CD4-positive, alpha-beta memory T cell (primary cell): Measurements from ENCODE around the gene BEAN1. TPM values are rescaled to one million over a fixed set of nuclear protein-coding genes. Genes with fewer than 3 reads are reported as not detected.

ENCODE experiments used
- CTCF ChIA-PET: fragments of 350-600 bp; sonication (Branson Sonifier 250); formaldehyde crosslinking; loops from one replicate; lab custom pipeline; 2021; ENCODE audit warnings: inconsistent platforms; ENCODE audit not compliant: partially characterized antibody; lab: Charles Lee
- POLR2A ChIA-PET: fragments of 350-600 bp; sonication (Branson Sonifier 250); formaldehyde crosslinking; loops from one replicate; lab custom pipeline; 2021; ENCODE audit not compliant: partially characterized antibody; lab: Charles Lee
- DNase-seq, 5 donors: peaks; one replicate each; pipeline versions ENCODE4 v3.0.0 to v3.0.0-alpha.2; 2020 to 2022; ENCODE audit warnings: mixed read lengths in 1 of 5
- H3K27ac ChIP-seq: one replicate; pipeline ENCODE4 v1.7.0; 2013; ENCODE audit warnings: low read depth, low read length
- H3K27me3 ChIP-seq: 2 replicates; pipeline ENCODE4 v1.7.0; 2013; ENCODE audit warnings: mild to moderate bottlenecking, low read length, moderate library complexity; ENCODE audit not compliant: insufficient read depth
- H3K36me3 ChIP-seq: 2 replicates; pipeline ENCODE4 v1.7.0; 2013; ENCODE audit warnings: mild to moderate bottlenecking, low read length, moderate library complexity; ENCODE audit not compliant: insufficient read depth
- H3K4me1 ChIP-seq: 2 replicates; pipeline ENCODE4 v1.7.0; 2013; ENCODE audit warnings: mild to moderate bottlenecking, low read length, moderate library complexity; ENCODE audit not compliant: insufficient read depth
- H3K4me3 ChIP-seq, 2 donors: one replicate each; pipeline ENCODE4 v1.7.0; 2013; ENCODE audit warnings: low read length in 2 of 2, mild to moderate bottlenecking in 1 of 2
- H3K9me3 ChIP-seq, 2 donors: one replicate each; pipeline ENCODE4 v1.7.0; 2013; ENCODE audit warnings: low read length in 2 of 2, control low read depth in 1 of 2; ENCODE audit not compliant: control insufficient read depth in 1 of 2
- H3K27ac Mint-ChIP-seq, 7 donors: one replicate each; pipeline ENCODE4 v1.8.0; 2020 to 2021; ENCODE audit warnings: mixed read lengths in 7 of 7, mild to moderate bottlenecking in 6 of 7, inconsistent platforms in 3 of 7, moderate library complexity in 3 of 7
- H3K27me3 Mint-ChIP-seq, 2 donors: one replicate each; pipeline ENCODE4 v1.8.0; 2020 to 2021; ENCODE audit warnings: mixed read lengths in 2 of 2
- H3K36me3 Mint-ChIP-seq, 2 donors: one replicate each; pipeline ENCODE4 v1.8.0; 2020 to 2021; ENCODE audit warnings: mixed read lengths in 2 of 2, inconsistent platforms in 1 of 2, mild to moderate bottlenecking in 1 of 2
- H3K4me1 Mint-ChIP-seq, 4 donors: one replicate each; pipeline ENCODE4 v1.8.0; 2020 to 2021; ENCODE audit warnings: mixed read lengths in 4 of 4, mild to moderate bottlenecking in 1 of 4
- H3K4me3 Mint-ChIP-seq, 8 donors: one replicate each; pipeline ENCODE4 v1.8.0; 2020 to 2021; ENCODE audit warnings: mixed read lengths in 8 of 8, mild to moderate bottlenecking in 7 of 8, moderate library complexity in 6 of 8, inconsistent platforms in 3 of 8
- H3K9me3 Mint-ChIP-seq, 8 donors: one replicate each; pipeline ENCODE4 v1.8.0; 2020 to 2021; ENCODE audit warnings: mixed read lengths in 8 of 8, mild to moderate bottlenecking in 5 of 8, inconsistent platforms in 3 of 8, moderate library complexity in 1 of 8
- intact Hi-C: fragments of 100-400 bp; cut with micrococcal nuclease; formaldehyde crosslinking; loops from one replicate; pipeline ENCODE4 v1.15.1; 2023
- polyA plus RNA-seq, 2 donors: library from polyadenylated mRNA; unstranded; fragments of 300-500 nt; fragmentation: Illumina TruSeq; gene quantifications; one replicate each; pipeline ENCODE4 v1.2.3, GENCODE V29; 2021
- total RNA-seq, 2 experiments: library from RNA; stranded (reverse); gene quantifications; one replicate each; pipeline ENCODE4 v1.2.3, GENCODE V29; 2021

The BEAN1 gene
- total and polyA plus RNA-seq, 4 experiments from 2014 or later, result 0.23 TPM; not detected in 3

- H3K4me1 ChIP-seq, result peaks cover 45% of the 10 kb centered on the region
Observed at GRCh38 chr16:66475232-66475631, 48.1 kb downstream of the BEAN1 start.

GRCh38 chr16:66476328-66477027 is 49.4 kb downstream of the BEAN1 start:
- no peak overlapping the region for H3K4me3 Mint-ChIP-seq
- peaks cover 45% of the 10 kb centered on the region for H3K4me1 ChIP-seq
- H3K27ac Mint-ChIP-seq, result peak overlapping the region in 4 of 7 donors; percentile 37 to 68 (median 54)
- no peaks in the 10 kb centered on the region for H3K27me3 Mint-ChIP-seq
- intact Hi-C loops, result no loop called here
- H3K27ac ChIP-seq, result no peak overlapping the region
- H3K27me3 ChIP-seq, result no peaks in the 10 kb centered on the region
- peaks cover 20 to 49% (median 32%) of the 10 kb centered on the region in 4 donors for H3K4me1 Mint-ChIP-seq
- no peaks in the 10 kb centered on the region for H3K9me3 ChIP-seq
- no peaks in the 10 kb centered on the region for H3K36me3 Mint-ChIP-seq
- H3K4me3 ChIP-seq, result no peak overlapping the region
- ChIA-PET POLR2A (interaction anchor here (0.9 to 1.8 kb wide), 7 partner anchors 11 to 128 kb away, joined by 3 to 10 read pairs (median 4); partner anchors contain the start of gene CKLF), CTCF (interaction anchor here (0.9 to 7.3 kb wide), 17 partner anchors 9 to 394 kb away, joined by 3 to 83 read pairs (median 4); partner anchors contain the start of genes CKLF and DYNC1LI2)
- peak in 1 of 5 donors; percentile 17 for DNase-seq
- no peaks in the 10 kb centered on the region for H3K9me3 Mint-ChIP-seq
- no peaks in the 10 kb centered on the region for H3K36me3 ChIP-seq

More at GRCh38 chr16:66475232-66475631, 48.1 kb downstream of the BEAN1 start:
- no peak for DNase-seq
- Histone ChIP-seq H3K4me3 (no peak overlapping the region), H3K27ac (no peak overlapping the region), H3K9me3 (no peaks in the 10 kb centered on the region), H3K36me3 (no peaks in the 10 kb centered on the region), H3K27me3 (no peaks in the 10 kb centered on the region)
- H3K27ac Mint-ChIP-seq, result peak overlapping the region in 5 of 7 donors; percentile 49 to 97 (median 82)
- intact Hi-C loops, result no loop called here
- peak overlapping the region in 1 of 8 donors; percentile 22 for H3K4me3 Mint-ChIP-seq
- no peaks in the 10 kb centered on the region for H3K36me3 Mint-ChIP-seq
- H3K27me3 Mint-ChIP-seq, result no peaks in the 10 kb centered on the region
- CTCF ChIA-PET, result interaction anchor here (0.5 to 7.3 kb wide), 11 partner anchors 22 to 395 kb away, joined by 3 to 83 read pairs (median 4); partner anchors contain the start of genes CKLF and DYNC1LI2
- peaks cover 21 to 49% (median 32%) of the 10 kb centered on the region in 4 donors for H3K4me1 Mint-ChIP-seq
- no peaks in the 10 kb centered on the region for H3K9me3 Mint-ChIP-seq
- POLR2A ChIA-PET, result interaction anchor here (0.7 to 1.1 kb wide), 4 partner anchors 46 to 129 kb away, joined by 3 to 5 read pairs (median 4); partner anchors contain the start of gene CKLF

GRCh38 chr16:66477028-66477515 is 50.0 kb downstream of the BEAN1 start:
- CTCF ChIA-PET, result interaction anchor here (0.8 to 7.3 kb wide), 12 partner anchors 8 to 134 kb away, joined by 3 to 83 read pairs (median 4); partner anchors contain the start of gene CKLF
- Mint-ChIP-seq H3K4me3 (no peak overlapping the region), H3K9me3 (no peaks in the 10 kb centered on the region), H3K4me1 (peaks cover 20 to 49% (median 32%) of the 10 kb centered on the region in 4 donors), H3K27me3 (no peaks in the 10 kb centered on the region), H3K36me3 (no peaks in the 10 kb centered on the region), H3K27ac (peak overlapping the region in 3 of 7 donors; percentile 37 to 68 (median 43))
- intact Hi-C loops, result no loop called here
- Histone ChIP-seq H3K9me3 (no peaks in the 10 kb centered on the region), H3K4me1 (peaks cover 45% of the 10 kb centered on the region), H3K36me3 (no peaks in the 10 kb centered on the region), H3K4me3 (no peak overlapping the region), H3K27me3 (no peaks in the 10 kb centered on the region), H3K27ac (no peak overlapping the region)
- POLR2A ChIA-PET, result interaction anchor here (0.9 to 1.8 kb wide), 5 partner anchors 10 to 127 kb away, joined by 3 to 10 read pairs (median 4); partner anchors contain the start of gene CKLF
- DNase-seq, result no peak

GRCh38 chr16:66478733-66479511 is 51.8 kb downstream of the BEAN1 start:
- peaks cover 23 to 53% (median 38%) of the 10 kb centered on the region in 4 donors for H3K4me1 Mint-ChIP-seq
- H3K4me3 Mint-ChIP-seq, result peak overlapping the region in 6 of 8 donors; percentile 7 to 65 (median 48)
- intact Hi-C loops, result loop anchor here (1.0 to 2.0 kb wide), 5 partner anchors 44 to 125 kb away; partner anchors contain the start of genes CKLF and CMTM3
- POLR2A ChIA-PET, result interaction anchor here (1.1 to 1.7 kb wide), 5 partner anchors 44 to 125 kb away, joined by 3 to 8 read pairs (median 4); partner anchors contain the start of gene CKLF
- Histone ChIP-seq H3K27ac (no peak overlapping the region), H3K27me3 (no peaks in the 10 kb centered on the region), H3K9me3 (no peaks in the 10 kb centered on the region), H3K4me1 (peaks cover 48% of the 10 kb centered on the region), H3K36me3 (no peaks in the 10 kb centered on the region), H3K4me3 (no peak overlapping the region)
- CTCF ChIA-PET, result interaction anchor here (1.0 to 7.3 kb wide), 14 partner anchors 10 to 172 kb away, joined by 3 to 83 read pairs (median 6); partner anchors contain the start of gene CKLF
- H3K27ac Mint-ChIP-seq, result peak overlapping the region in 6 of 7 donors; percentile 58 to 89 (median 82)
- H3K36me3 Mint-ChIP-seq, result no peaks in the 10 kb centered on the region
- no peaks in the 10 kb centered on the region for H3K9me3 Mint-ChIP-seq
- no peaks in the 10 kb centered on the region for H3K27me3 Mint-ChIP-seq
- peak; percentile 75 to 77 (median 76) for DNase-seq

GRCh38 chr16:66479661-66480264 is 52.7 kb downstream of the BEAN1 start:
- Histone ChIP-seq H3K9me3 (no peaks in the 10 kb centered on the region), H3K27ac (no peak overlapping the region), H3K27me3 (no peaks in the 10 kb centered on the region), H3K4me3 (no peak overlapping the region), H3K36me3 (no peaks in the 10 kb centered on the region), H3K4me1 (peaks cover 42% of the 10 kb centered on the region)
- DNase-seq, result no peak
- CTCF ChIA-PET, result interaction anchor here (1.0 to 7.3 kb wide), 14 partner anchors 9 to 171 kb away, joined by 3 to 83 read pairs (median 5); partner anchors contain the start of gene CKLF
- POLR2A ChIA-PET, result interaction anchor here (0.7 to 1.9 kb wide), 5 partner anchors 43 to 125 kb away, joined by 4 to 8 read pairs (median 5); partner anchors contain the start of genes CKLF, CMTM3 and TK2
- H3K27me3 Mint-ChIP-seq, result no peaks in the 10 kb centered on the region
- intact Hi-C loops, result loop anchor here (2.0 kb wide), 1 partner anchor 43 kb away; no protein-coding TSS in a partner anchor
- no peak overlapping the region for H3K4me3 Mint-ChIP-seq
- peak overlapping the region in 1 of 7 donors; percentile 29 for H3K27ac Mint-ChIP-seq
- no peaks in the 10 kb centered on the region for H3K9me3 Mint-ChIP-seq
- H3K4me1 Mint-ChIP-seq, result peaks cover 18 to 46% (median 34%) of the 10 kb centered on the region in 4 donors
- no peaks in the 10 kb centered on the region for H3K36me3 Mint-ChIP-seq
